Gastrocnemius medialis (tissue), 4 donors: ENCODE data around the gene VPS26C.

Experiments
- POLR2A ChIP-seq, 2 donors: fragments of 450-650 bp; IDR thresholded peaks; one replicate each; pipeline ENCODE4 v1.6.1; 2017; ENCODE audit warnings: antibody characterized with exemption in 2 of 2, mild to moderate bottlenecking in 2 of 2, moderate library complexity in 2 of 2
- TF ChIP-seq, protein P1 (sequence below), 5 experiments: fragments of 450-650 bp in 3 of 5; fragments of 200-600 bp in 2 of 5; sonication (generic) in 2 of 5; IDR thresholded peaks in 4 of 5; conservative IDR thresholded peaks in 1 of 5; 1 replicate in 4 of 5; 2 replicates in 1 of 5; pipeline ENCODE4 v1.5.1; 2016 to 2019; ENCODE audit warnings: antibody characterized with exemption in 5 of 5, mild to moderate bottlenecking in 3 of 5, moderate library complexity in 3 of 5

DNA sequence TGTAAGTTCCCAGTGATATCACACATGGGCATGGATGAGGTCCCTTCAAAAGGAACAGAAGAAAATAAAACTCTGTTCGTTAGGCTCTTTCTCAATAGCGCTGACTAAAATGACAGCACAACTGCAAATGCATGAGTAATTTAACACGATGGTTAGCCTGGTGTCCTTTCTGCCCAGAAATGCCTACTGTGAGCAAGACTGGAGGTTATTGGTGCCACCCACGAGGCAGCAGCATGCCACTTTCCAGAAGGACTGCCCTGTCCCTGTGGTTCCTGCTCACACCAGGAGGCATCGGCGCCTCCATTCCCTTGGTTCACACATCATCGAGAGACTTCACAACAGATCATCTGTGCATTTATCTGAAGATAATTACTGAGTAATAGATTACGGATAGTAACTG, 26.2 kb downstream of the VPS26C start:
- TF ChIP-seq, protein P1, sequence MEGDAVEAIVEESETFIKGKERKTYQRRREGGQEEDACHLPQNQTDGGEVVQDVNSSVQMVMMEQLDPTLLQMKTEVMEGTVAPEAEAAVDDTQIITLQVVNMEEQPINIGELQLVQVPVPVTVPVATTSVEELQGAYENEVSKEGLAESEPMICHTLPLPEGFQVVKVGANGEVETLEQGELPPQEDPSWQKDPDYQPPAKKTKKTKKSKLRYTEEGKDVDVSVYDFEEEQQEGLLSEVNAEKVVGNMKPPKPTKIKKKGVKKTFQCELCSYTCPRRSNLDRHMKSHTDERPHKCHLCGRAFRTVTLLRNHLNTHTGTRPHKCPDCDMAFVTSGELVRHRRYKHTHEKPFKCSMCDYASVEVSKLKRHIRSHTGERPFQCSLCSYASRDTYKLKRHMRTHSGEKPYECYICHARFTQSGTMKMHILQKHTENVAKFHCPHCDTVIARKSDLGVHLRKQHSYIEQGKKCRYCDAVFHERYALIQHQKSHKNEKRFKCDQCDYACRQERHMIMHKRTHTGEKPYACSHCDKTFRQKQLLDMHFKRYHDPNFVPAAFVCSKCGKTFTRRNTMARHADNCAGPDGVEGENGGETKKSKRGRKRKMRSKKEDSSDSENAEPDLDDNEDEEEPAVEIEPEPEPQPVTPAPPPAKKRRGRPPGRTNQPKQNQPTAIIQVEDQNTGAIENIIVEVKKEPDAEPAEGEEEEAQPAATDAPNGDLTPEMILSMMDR (IDR thresholded peaks at IDR 0.05 in 4 of 5, conservative IDR thresholded peaks at IDR 0.05 in 1 of 5): no peak
- no peak for TF ChIP-seq POLR2A (IDR thresholded peaks at IDR 0.05)
